HepG2 (cell line): ENCODE measurements around the gene GINS2. TPM values are rescaled to one million over a fixed set of nuclear protein-coding genes. Genes with fewer than 3 reads are reported as not detected.

Experiments used
- ARNT2 ChIP-seq: sonication (generic); formaldehyde crosslinking; IDR thresholded peaks from 2 replicates; pipeline ENCODE4 v1.8.0; 2022; ENCODE audit warnings: mild to moderate bottlenecking, low read depth, missing genetic modification reagents, moderate library complexity
- BCLAF1 ChIP-seq: fragments of 450-650 bp; IDR thresholded peaks from 2 replicates; pipeline ENCODE4 v1.6.1; 2017; ENCODE audit warnings: mild to moderate bottlenecking
- BRCA1 ChIP-seq: sonication (generic); formaldehyde crosslinking; IDR thresholded peaks from 2 replicates; pipeline ENCODE4 v1.4.0; 2020; ENCODE audit warnings: missing genetic modification reagents
- CAMTA2 ChIP-seq: sonication (generic); formaldehyde crosslinking; IDR thresholded peaks from 2 replicates; pipeline ENCODE4 v1.4.0; 2020; ENCODE audit warnings: mild to moderate bottlenecking, missing genetic modification reagents, borderline replicate concordance
- GATA4 ChIP-seq: sonication (generic); IDR thresholded peaks from 2 replicates; pipeline ENCODE4 v1.6.1; 2016; ENCODE audit warnings: antibody characterized with exemption, low read depth, borderline replicate concordance
- HNRNPUL1 ChIP-seq: fragments of 200-400 bp; formaldehyde crosslinking; IDR thresholded peaks from 2 replicates; pipeline ENCODE4 v1.6.1; 2017; ENCODE audit warnings: low read depth, mild to moderate bottlenecking, low read length, moderate library complexity
- HOMEZ ChIP-seq: IDR thresholded peaks from 2 replicates; pipeline ENCODE4 v1.6.1; 2016; ENCODE audit warnings: low read depth
- IRF9 ChIP-seq: sonication (generic); formaldehyde crosslinking; IDR thresholded peaks from 2 replicates; pipeline ENCODE4 v1.8.0; 2022; ENCODE audit warnings: missing genetic modification reagents, mild to moderate bottlenecking, borderline replicate concordance
- LRRFIP1 ChIP-seq: sonication (generic); formaldehyde crosslinking; conservative IDR thresholded peaks from 2 replicates; pipeline ENCODE4 v1.4.0; 2020; ENCODE audit warnings: missing genetic modification reagents
- MAFF ChIP-seq: IDR thresholded peaks from 2 replicates; pipeline ENCODE4 v1.6.1; 2011; ENCODE audit warnings: low read depth, low read length, improper control_type of control experiment
- PBX2 ChIP-seq: IDR thresholded peaks from 2 replicates; pipeline ENCODE4 v1.6.1; 2016; ENCODE audit warnings: control low read depth
- POLR2G ChIP-seq: fragments of 200-400 bp; formaldehyde crosslinking; IDR thresholded peaks from 2 replicates; pipeline ENCODE4 v1.6.1; 2018; ENCODE audit warnings: mild to moderate bottlenecking, low read depth, low read length, moderate library complexity
- RBM39 ChIP-seq: fragments of 200-400 bp; formaldehyde crosslinking; IDR thresholded peaks from one replicate; pipeline ENCODE4 v1.6.1; 2018; ENCODE audit warnings: antibody characterized with exemption, mild to moderate bottlenecking, low read depth, low read length; ENCODE audit not compliant: poor library complexity, severe bottlenecking
- SOX6 ChIP-seq, 2 experiments: fragments of 450-650 bp in 1 of 2; sonication (generic) in 1 of 2; formaldehyde crosslinking in 1 of 2; IDR thresholded peaks; 2 replicates each; pipeline versions ENCODE4 v1.4.0 to v1.6.1; 2017 to 2020; ENCODE audit warnings: antibody characterized with exemption in 1 of 2, mild to moderate bottlenecking in 1 of 2, missing genetic modification reagents in 1 of 2
- ZNF274 ChIP-seq: sonication (generic); formaldehyde crosslinking; IDR thresholded peaks from 2 replicates; pipeline ENCODE4 v1.5.1; 2020; ENCODE audit warnings: mild to moderate bottlenecking, missing genetic modification reagents
- ZNF326 ChIP-seq: sonication (generic); formaldehyde crosslinking; IDR thresholded peaks from 2 replicates; pipeline ENCODE4 v1.4.0; 2020; ENCODE audit warnings: missing genetic modification reagents, borderline replicate concordance
- ZNF382 ChIP-seq: sonication (generic); formaldehyde crosslinking; IDR thresholded peaks from 2 replicates; pipeline ENCODE4 v1.5.0; 2020; ENCODE audit warnings: missing genetic modification reagents, mild to moderate bottlenecking, borderline replicate concordance
- ZNF589 ChIP-seq: sonication (generic); formaldehyde crosslinking; conservative IDR thresholded peaks from 2 replicates; pipeline ENCODE4 v1.8.0; 2022; ENCODE audit warnings: mild to moderate bottlenecking, moderate library complexity, missing genetic modification reagents
- ZNF816 ChIP-seq: sonication (generic); formaldehyde crosslinking; IDR thresholded peaks from 2 replicates; pipeline ENCODE4 v1.8.0; 2022; ENCODE audit warnings: missing genetic modification reagents, mild to moderate bottlenecking, borderline replicate concordance
- polyA plus RNA-seq, 8 experiments: library from polyadenylated mRNA; depleted of rRNA in 3 of 8; stranded (reverse) in 7 of 8; unstranded in 1 of 8; fragments of >200 nt; fragmentation: Illumina TruSeq in 4 of 8; extraction: Trizol in 4 of 8; gene quantifications; 2 replicates each; pipeline versions ENCODE4 v1.2.1 to v1.2.3, GENCODE V29; 2011 to 2016; ENCODE audit warnings: low read depth in 4 of 8, missing spikeins in 1 of 8, mixed read lengths in 1 of 8; ENCODE audit not compliant: insufficient read depth in 1 of 8
- total RNA-seq, 5 experiments: library from RNA; depleted of rRNA; stranded (reverse); fragments of >200 nt; fragmentation: Illumina TruSeq; extraction: Trizol; gene quantifications; 2 replicates each; pipeline ENCODE4 v1.2.3, GENCODE V29; 2016; ENCODE audit warnings: low read depth in 1 of 5

GINS2 gene
- total and polyA plus RNA-seq, 2 of the 13 experiments (the other 11 are each of a cell fraction or from before 2014, with no cell fraction given): 10.6 to 48.3 TPM

- TF ChIP-seq HOMEZ (CRISPR knock-in tag) (no peak), LRRFIP1 (CRISPR knock-in tag) (no peak), PBX2 (CRISPR knock-in tag) (no peak), CAMTA2 (CRISPR knock-in tag) (no peak), HNRNPUL1 (no peak), RBM39 (peak; percentile 35), IRF9 (CRISPR knock-in tag) (0 out of 2 replicates have a peak, but pooled peaks have one; percentile 21), ZNF326 (CRISPR knock-in tag) (no peak), BRCA1 (no peak), SOX6 (IDR thresholded peaks at IDR 0.05) (no peak), SOX6 (CRISPR knock-in tag; IDR thresholded peaks at IDR 0.05) (no peak), ZNF274 (no peak), MAFF (no peak), ARNT2 (CRISPR knock-in tag) (0 out of 2 replicates have a peak, but pooled peaks have one; percentile 13), GATA4 (no peak), ZNF816 (CRISPR knock-in tag) (no peak), POLR2G (0 out of 2 replicates have a peak, but pooled peaks have one; percentile 12), BCLAF1 (no peak), ZNF382 (no peak), ZNF589 (CRISPR knock-in tag) (0 out of 2 replicates have a peak, but pooled peaks have one; percentile 34)
Observed at GRCh38 chr16:85651629-85652430, 36.9 kb downstream of the GINS2 start (continued).
